NB4 (cell line): ENCODE data around the gene LVRN.

Experiments
- CTCF ChIP-seq: IDR thresholded peaks from one replicate; pipeline ENCODE4 v1.5.1; 2012; ENCODE audit warnings: low read depth, low read length
- MYC ChIP-seq: IDR thresholded peaks from 2 replicates; pipeline ENCODE4 v1.6.1; 2011; ENCODE audit warnings: low read depth, low read length
- POLR2A ChIP-seq: IDR thresholded peaks from 2 replicates; pipeline ENCODE4 v1.6.1; 2011; ENCODE audit warnings: mild to moderate bottlenecking; ENCODE audit not compliant: insufficient read length; ENCODE audit errors: extremely low read depth
- TF ChIP-seq, protein P1 (sequence below): IDR thresholded peaks from 2 replicates; pipeline ENCODE4 v1.6.1; 2011; ENCODE audit warnings: low read depth, low read length

- TF ChIP-seq CTCF (no peak), POLR2A (no peak), MYC (no peak)
- TF ChIP-seq, protein P1, sequence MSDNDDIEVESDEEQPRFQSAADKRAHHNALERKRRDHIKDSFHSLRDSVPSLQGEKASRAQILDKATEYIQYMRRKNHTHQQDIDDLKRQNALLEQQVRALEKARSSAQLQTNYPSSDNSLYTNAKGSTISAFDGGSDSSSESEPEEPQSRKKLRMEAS = no peak
These were observed 108.9 kb downstream of the LVRN start for GRCh38 chr5:116071211-116071610.
